HG03108 (cell line): ENCODE measurements around the gene SCARB1.

Experiments used
- ATAC-seq: cut with Tn5 transposase; IDR thresholded peaks from one replicate; pipeline ENCODE4 v1.9.1; 2021; ENCODE audit warnings: moderate library complexity; ENCODE audit not compliant: unreplicated experiment

SCARB1 gene

GRCh38 chr12:124762791-124763593 is 100.7 kb downstream of the SCARB1 start:
- ATAC-seq, result no peak

DNA sequence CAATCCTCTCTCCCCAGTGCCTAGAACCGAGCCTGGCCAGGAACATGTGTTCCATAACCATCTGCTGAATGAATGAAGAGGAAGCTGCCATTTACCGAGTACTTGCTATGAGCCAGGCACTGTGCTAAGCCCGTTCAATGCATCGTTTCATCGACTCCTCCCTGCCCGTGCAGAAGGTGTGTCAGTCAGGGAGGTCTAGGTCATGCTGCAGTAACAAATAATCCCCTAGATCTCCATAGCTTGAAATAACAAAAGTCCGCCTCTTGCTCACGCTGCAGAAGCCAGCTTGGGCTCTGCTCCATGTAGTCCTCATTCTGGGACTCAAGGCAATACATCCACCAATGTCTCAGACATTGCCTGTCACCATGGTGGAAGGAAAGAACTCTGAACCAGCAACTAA is 101.3 kb downstream of the SCARB1 start:
- ATAC-seq, result no peak

DNA sequence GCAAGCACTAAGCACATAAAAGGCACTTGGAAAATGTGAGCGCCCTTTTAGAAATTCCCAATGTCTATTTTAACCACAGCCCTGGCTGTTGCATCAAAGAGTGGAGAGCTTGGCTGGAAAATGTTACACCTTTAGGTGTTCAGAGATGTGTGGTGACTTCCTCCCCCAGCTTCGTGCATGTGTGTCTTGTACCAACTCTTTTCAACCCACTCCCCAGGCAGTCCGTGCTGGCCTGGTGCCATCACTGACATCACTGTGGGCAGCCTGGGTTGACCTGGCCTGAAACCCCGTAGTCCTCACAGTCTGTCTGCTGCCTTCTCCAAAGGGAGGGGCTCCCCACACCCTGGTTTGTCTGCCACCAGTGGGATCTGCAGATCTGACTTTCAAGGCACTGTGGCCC is 101.8 kb downstream of the SCARB1 start:
- no peak for ATAC-seq

DNA sequence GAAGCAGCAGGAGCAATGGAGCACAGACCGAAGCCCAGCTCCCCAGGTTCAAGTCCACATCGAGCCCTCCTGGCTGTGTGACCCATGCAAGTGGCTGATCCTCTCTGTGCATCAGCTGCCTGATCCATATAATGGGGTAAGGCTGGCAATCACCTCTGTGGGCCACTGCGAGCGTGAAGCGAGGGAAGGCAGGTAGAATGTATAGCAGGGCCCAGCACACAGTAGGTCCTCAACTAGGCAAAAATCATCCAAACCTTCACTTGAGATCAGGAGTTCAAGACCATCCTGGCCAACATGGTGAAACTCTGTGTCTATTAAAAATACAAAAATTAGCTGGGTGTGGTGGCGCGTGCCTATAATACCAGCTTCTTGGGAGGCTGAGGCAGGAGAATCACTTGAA is 102.6 kb downstream of the SCARB1 start:
- no peak for ATAC-seq

DNA sequence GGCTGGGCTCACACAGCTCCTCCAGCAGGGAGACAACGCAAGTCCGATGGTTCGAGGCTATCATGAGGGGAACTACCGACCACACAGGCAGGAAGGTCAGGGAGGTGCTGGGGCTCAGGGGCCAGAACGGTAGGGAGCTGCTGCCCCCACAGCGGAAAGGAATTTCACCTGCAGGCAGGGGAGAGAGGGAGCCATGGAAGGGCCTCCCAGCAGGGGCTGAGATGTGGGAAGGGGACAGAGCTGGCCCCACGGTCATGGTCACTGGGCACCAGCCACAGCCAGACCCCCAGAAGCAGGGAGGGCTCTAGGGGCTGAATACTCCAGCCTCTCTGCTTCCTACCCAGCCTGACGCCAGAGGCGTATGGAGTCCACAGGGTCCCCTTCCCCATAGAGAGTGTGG is 103.1 kb downstream of the SCARB1 start:
- ATAC-seq, result no peak

GRCh38 chr12:124759841-124760503 is 103.7 kb downstream of the SCARB1 start:
- ATAC-seq, result no peak

DNA sequence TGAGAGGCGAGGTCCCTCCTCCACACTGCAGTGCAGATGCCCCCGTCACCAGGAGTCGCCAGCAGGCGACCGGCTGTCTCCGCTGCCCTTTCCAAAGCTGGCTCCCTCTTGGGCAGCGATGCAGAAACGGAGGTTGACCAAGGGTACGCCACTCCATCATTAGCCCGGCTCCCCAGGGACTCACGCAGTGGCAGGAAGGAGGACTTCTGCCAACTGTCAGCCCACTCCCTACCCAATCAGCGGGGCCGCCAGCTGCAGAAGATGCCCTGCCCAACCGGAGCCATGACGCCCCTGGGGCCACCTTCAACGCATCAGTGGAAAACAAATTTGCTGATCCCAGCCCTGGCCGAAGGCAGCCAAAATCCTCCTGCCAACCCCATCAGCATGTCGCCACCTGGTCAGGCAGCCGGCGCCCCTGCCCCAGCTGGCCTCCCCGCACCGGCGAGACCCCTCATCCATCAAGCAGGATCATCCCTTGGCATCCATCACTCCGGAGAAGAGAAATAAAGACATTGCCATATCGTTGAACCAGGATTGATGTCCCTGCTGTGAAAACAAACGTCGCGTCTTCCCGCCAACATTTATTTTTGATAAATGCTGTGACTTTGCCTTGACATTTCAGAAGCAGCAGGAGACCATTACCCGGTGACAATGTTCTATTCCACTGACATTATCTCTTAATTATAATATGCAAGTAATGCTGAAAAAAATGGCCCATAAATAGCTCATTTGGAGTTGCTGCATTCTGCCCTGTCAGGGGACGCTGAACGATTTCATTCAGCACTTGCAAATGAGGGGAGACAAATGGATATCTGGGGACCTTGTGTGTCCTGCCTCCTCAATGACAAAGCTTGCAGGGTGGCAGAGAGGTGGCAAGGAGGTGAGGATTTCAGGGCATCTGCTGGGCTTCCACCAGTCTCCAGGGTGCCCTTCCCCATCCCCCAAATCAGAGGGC is 105.1 kb downstream of the SCARB1 start:
- ATAC-seq, result no peak

- no peak for ATAC-seq
Measured at GRCh38 chr12:124757329-124757728, 106.3 kb downstream of the SCARB1 start.

DNA sequence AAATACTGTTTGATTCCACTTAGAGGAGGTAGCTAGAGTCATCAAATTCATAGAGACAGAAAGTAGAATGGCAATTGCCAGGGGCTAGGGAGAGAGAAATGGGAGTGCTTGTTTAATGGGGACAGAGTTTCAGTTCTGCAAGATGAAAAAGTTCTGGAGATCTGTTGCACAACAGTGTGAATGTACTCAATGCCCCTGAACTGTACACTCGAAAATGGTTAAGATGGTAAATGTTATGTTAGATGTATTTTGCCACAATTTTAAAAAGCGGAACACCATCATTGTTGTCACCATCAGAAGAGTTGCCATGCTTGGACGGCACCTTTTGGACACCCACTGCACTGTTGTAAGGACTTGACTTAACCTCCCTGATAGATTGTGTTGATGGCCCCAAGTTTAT is 106.9 kb downstream of the SCARB1 start:
- ATAC-seq, result no peak

DNA sequence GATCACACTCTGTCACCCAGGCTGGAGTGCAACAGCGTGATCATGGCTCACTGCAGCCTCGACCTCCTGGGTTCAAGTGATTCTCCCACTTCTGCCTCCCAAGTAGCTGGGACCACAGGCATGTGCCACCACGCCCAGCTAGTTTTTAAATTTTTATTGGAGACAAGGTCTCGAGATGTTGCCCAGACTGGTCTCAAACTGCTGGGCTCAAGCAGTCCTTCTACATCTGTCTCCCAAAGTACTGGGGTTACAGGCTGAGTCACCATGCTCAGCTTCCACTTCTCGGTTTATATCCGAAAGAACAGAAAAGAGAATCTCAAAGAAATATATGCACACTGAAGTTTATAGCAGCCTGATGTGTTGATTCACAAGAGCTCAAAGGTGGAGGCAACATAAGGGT is 107.5 kb downstream of the SCARB1 start:
- ATAC-seq, result no peak

DNA sequence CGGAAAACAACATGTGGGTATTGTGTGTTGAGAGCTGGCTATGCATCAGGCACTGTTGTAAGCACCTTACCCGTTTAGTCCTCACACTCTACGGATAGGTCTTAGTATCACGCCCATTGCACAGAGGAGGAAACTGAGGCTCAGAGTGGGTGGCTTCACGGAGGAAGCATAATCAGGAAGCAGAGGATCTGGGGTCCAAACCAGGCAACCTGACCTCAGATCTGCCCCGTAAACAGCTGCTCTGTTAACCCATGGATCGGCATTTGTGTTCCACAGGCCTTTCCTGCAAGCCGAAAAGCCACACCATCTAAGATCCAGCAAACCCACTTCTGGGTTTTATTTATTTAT is 107.9 kb downstream of the SCARB1 start:
- no peak for ATAC-seq

DNA sequence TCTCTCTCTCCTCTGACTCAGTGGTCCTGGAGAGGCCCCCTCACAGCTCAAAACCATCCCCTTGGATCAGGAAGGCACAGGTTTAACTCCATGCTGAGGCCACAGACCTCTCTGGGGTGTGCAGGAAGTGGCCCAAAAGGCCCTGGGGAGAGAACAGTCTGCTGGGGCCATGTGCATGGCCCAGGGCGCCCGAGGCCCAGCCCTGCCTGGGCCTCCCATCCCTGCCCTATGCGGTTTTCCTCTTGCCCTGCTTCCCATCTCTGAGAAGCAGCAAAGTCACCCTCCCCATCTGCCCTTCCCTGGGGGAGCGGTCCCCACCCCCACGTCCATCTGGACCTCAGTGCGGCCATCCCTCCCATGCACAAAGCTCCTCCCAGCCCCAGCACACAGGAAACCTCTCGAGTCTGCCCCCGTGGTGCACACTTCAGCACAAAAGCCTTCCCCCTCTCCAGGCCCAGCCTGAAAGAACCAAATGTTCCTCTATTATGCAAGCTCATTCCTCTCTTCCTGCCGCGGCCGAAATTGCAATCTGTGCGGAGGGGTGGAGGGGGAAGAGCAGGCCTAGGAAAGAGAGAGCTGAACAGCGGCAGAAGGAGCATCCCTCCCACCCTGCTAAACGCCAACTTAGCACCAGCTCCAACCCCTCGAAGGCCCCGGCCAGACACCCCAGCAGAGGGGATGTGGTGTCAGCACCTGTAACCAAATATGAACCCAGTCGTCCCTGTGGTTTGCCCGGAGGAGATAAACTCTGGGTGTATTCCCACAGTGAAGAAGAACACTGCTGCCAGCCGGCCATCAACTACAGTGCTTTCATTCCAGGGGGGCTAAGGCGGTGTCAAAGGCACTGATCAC is 108.5 kb downstream of the SCARB1 start:
- no peak for ATAC-seq

GRCh38 chr12:124754491-124754890 is 109.2 kb downstream of the SCARB1 start:
- ATAC-seq, result no peak

DNA sequence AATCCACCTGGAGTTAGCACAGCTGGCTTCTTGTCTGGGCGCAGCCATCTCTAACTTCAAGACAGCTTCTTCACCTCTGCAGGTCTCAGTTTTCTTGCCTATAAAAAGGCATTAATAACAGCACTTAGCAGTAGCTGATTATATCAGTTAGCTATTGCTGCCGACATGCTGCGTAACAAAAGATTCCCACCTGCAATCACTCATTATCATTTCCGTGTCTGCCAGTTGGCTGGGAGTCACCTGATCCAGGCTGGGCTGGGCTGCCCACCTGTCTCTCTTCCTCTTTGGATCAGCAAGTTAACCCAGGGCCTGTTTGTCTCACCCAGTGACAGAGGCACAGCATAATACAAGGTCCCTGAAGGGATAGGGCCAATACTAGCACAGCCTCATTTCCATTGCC is 109.7 kb downstream of the SCARB1 start:
- no peak for ATAC-seq

DNA sequence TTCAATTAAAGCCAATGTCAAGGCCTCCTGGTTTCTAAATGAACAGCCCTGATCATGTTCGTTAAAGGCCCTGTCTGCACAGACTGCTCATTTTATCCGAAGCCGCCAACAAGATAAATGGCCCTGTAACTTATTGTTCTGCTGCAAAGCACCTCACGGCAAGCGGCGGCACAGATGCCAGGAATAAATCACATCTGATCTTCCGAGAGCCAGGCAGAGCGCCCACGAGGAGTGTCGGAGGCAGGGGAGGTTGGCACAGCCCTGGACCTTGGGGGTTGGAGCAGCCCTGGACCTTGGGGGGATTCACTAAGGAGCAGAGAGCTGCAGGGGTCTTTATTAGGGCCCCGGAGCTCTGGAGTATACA is 110.5 kb downstream of the SCARB1 start:
- no peak for ATAC-seq

DNA sequence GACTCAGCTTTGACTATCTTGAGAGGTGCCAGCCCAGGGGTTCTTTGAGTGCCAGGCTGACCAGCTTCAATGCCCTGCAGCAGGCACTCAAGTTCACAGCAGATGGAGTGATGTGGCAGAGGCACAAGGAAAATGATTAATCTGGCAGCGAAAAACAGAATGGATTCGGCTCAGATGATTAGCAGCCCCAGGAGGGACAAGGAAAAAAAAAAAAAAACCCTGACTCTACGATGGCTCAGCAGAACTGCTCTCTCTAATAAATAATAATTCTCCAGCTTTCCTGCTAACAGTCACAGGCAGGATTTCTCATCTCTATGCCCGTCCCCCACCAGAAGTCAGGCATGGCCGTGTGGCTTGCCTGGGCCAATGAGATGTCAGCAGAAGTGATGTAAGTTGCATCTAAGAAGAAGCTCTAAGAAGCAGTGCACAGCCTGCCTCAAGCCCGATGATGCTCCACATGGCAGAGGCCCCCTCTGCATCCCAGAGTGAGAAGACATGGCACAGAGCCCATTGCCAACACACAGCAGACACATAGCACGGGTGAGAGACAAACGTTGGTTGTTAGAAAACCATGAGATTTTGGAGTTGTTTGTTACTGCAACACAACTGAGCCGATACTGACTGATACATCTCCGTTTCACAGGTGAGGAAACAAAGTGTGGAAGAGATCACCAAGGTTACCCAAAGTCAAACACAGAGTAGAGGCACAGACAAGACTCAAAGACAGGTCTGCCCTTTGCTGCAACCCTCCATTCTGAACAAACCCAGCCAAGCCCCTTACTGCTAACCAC is 111.0 kb downstream of the SCARB1 start:
- no peak for ATAC-seq

GRCh38 chr12:124751654-124752355 is 111.9 kb downstream of the SCARB1 start:
- no peak for ATAC-seq

DNA sequence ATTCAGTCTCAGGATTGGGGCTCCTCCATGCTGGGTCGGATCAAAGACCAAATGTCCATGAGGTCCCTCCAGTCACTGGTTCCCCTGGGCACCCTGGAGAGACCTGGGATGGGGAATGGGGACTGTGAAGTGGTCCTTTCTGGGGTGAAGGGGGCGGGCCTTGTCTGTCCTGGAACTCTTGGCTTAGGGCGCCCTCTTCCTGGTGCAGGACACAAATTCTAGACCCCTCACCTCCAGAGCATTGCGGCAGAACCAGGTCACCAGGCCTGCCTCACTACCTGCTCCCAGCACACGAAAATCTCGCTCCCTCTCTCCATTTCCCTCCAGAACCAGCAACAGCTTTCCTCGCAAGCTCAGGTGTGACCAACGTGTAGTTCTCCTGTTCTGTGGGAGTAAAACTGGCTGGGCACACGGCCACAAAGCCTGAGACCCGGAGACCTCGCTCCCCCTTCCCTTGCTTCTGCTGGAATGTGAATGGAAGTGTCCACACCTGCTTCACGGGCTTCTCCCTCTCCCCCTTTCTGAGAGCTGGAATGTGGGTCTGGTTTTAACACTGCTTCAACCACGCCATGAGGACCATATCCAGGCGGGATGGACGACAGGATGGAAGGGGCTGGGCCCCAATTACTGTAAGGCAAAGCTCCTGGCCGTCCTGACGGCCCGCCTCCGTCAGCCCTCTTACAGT is 112.7 kb downstream of the SCARB1 start:
- ATAC-seq, result no peak

- no peak for ATAC-seq
Measured at GRCh38 chr12:124750149-124750656, 113.5 kb downstream of the SCARB1 start.
